H9 (cell line): ENCODE measurements around the gene MAML3. TPM values are rescaled to one million over a fixed set of nuclear protein-coding genes. Genes with fewer than 3 reads are reported as not detected.

Experiments
- DNase-seq: peaks from one replicate; pipeline ENCODE4 v3.0.0-alpha.2; 2017
- H2AFZ ChIP-seq: one replicate; pipeline ENCODE4 v1.6.1; 2013; ENCODE audit warnings: mild to moderate bottlenecking, low read length, control low read depth, moderate library complexity
- H2AK5ac ChIP-seq: 2 replicates; pipeline ENCODE4 v1.6.1; 2013; ENCODE audit warnings: low read length, control low read depth, mixed read lengths; ENCODE audit not compliant: insufficient read length
- H2BK120ac ChIP-seq: one replicate; pipeline ENCODE4 v1.6.1; 2013; ENCODE audit warnings: low read depth, mild to moderate bottlenecking, low read length, control low read depth, inconsistent platforms; ENCODE audit not compliant: poor library complexity, severe bottlenecking
- H2BK12ac ChIP-seq: 2 replicates; pipeline ENCODE4 v1.6.1; 2013; ENCODE audit warnings: low read length, control low read depth, mixed read lengths, low read depth; ENCODE audit not compliant: insufficient read length
- H2BK15ac ChIP-seq: 2 replicates; pipeline ENCODE4 v1.6.1; 2013; ENCODE audit warnings: low read depth, low read length, control low read depth
- H2BK20ac ChIP-seq: one replicate; pipeline ENCODE4 v1.6.1; 2013; ENCODE audit warnings: low read depth, mild to moderate bottlenecking, low read length, control low read depth, inconsistent platforms; ENCODE audit not compliant: poor library complexity, severe bottlenecking
- H2BK5ac ChIP-seq: 2 replicates; pipeline ENCODE4 v1.6.1; 2013; ENCODE audit warnings: low read length, control low read depth, mixed read lengths; ENCODE audit not compliant: insufficient read length
- H3K14ac ChIP-seq: 2 replicates; pipeline ENCODE4 v1.6.1; 2013; ENCODE audit warnings: low read length, control low read depth; ENCODE audit not compliant: insufficient read depth
- H3K18ac ChIP-seq: 2 replicates; pipeline ENCODE4 v1.6.1; 2013; ENCODE audit warnings: low read depth, mild to moderate bottlenecking, mixed read lengths, low read length, control low read depth; ENCODE audit not compliant: insufficient read length
- H3K23ac ChIP-seq: 2 replicates; pipeline ENCODE4 v1.6.1; 2013; ENCODE audit warnings: low read length, control low read depth, mixed read lengths, low read depth; ENCODE audit not compliant: insufficient read length
- H3K23me2 ChIP-seq: 2 replicates; pipeline ENCODE4 v1.6.1; 2013; ENCODE audit warnings: low read depth, mild to moderate bottlenecking, mixed read lengths, low read length, control low read depth; ENCODE audit not compliant: insufficient read length, poor library complexity, severe bottlenecking
- H3K27ac ChIP-seq: 2 replicates; pipeline ENCODE4 v1.5.1; 2013; ENCODE audit warnings: low read length, control low read depth, mixed read lengths, low read depth; ENCODE audit not compliant: insufficient read length
- H3K27me3 ChIP-seq: 2 replicates; pipeline ENCODE4 v1.6.1; 2013; ENCODE audit warnings: low read length, control low read depth, inconsistent platforms; ENCODE audit not compliant: insufficient read depth
- H3K4ac ChIP-seq: 2 replicates; pipeline ENCODE4 v1.6.1; 2013; ENCODE audit warnings: low read depth, mild to moderate bottlenecking, control low read depth, inconsistent platforms, low read length, moderate library complexity
- H3K4me1 ChIP-seq: 2 replicates; pipeline ENCODE4 v1.6.1; 2013; ENCODE audit warnings: low read length, control low read depth, inconsistent platforms; ENCODE audit not compliant: insufficient read depth
- H3K4me2 ChIP-seq: 2 replicates; pipeline ENCODE4 v1.6.1; 2013; ENCODE audit warnings: low read length, control low read depth, mixed read lengths; ENCODE audit not compliant: insufficient read length, insufficient read depth
- H3K56ac ChIP-seq: 2 replicates; pipeline ENCODE4 v1.6.1; 2013; ENCODE audit warnings: low read depth, mild to moderate bottlenecking, mixed read lengths, low read length, control low read depth; ENCODE audit not compliant: insufficient read length
- H3K79me1 ChIP-seq: 2 replicates; pipeline ENCODE4 v1.6.1; 2013; ENCODE audit warnings: low read depth, mild to moderate bottlenecking, moderate library complexity, low read length, control low read depth, inconsistent platforms; ENCODE audit not compliant: insufficient read depth, poor library complexity, severe bottlenecking
- H3K79me2 ChIP-seq: 2 replicates; pipeline ENCODE4 v1.6.1; 2013; ENCODE audit warnings: low read length, control low read depth, inconsistent platforms; ENCODE audit not compliant: insufficient read depth
- H3K9ac ChIP-seq: 2 replicates; pipeline ENCODE4 v1.6.1; 2013; ENCODE audit warnings: low read length, control low read depth, mixed read lengths; ENCODE audit not compliant: insufficient read length; ENCODE audit errors: extremely low read depth
- H3K9me3 ChIP-seq: one replicate; pipeline ENCODE4 v1.6.1; 2013; ENCODE audit warnings: low read depth, low read length, inconsistent platforms; ENCODE audit not compliant: control insufficient read depth
- H3T11ph ChIP-seq: one replicate; pipeline ENCODE4 v1.6.1; 2013; ENCODE audit warnings: mild to moderate bottlenecking, low read length, control low read depth, inconsistent platforms
- H4K20me1 ChIP-seq: one replicate; pipeline ENCODE4 v1.6.1; 2013; ENCODE audit not compliant: control insufficient read depth, insufficient read length, insufficient read depth
- H4K5ac ChIP-seq: 2 replicates; pipeline ENCODE4 v1.6.1; 2013; ENCODE audit warnings: low read depth, mild to moderate bottlenecking, mixed read lengths, low read length, control low read depth; ENCODE audit not compliant: insufficient read length
- H4K8ac ChIP-seq: replicated peaks from 2 replicates; pipeline ENCODE4 v1.6.1; 2013; ENCODE audit warnings: low read length, control low read depth, mixed read lengths, low read depth; ENCODE audit not compliant: insufficient read length
- H4K91ac ChIP-seq: 2 replicates; pipeline ENCODE4 v1.6.1; 2013; ENCODE audit warnings: low read depth, mild to moderate bottlenecking, moderate library complexity, mixed read lengths, low read length, control low read depth; ENCODE audit not compliant: insufficient read length
- H3K27ac Mint-ChIP-seq, 3 experiments: 2 replicates in 2 of 3; 3 replicates in 1 of 3; pipeline ENCODE4 v1.8.0; 2020 to 2021; ENCODE audit warnings: mixed read lengths in 3 of 3, mild to moderate bottlenecking in 1 of 3, moderate library complexity in 1 of 3
- H3K27me3 Mint-ChIP-seq: 2 replicates; pipeline ENCODE4 v1.8.0; 2021; ENCODE audit warnings: low read depth, mild to moderate bottlenecking, moderate library complexity, mixed read lengths
- H3K36me3 Mint-ChIP-seq, 3 experiments: 2 replicates in 2 of 3; 3 replicates in 1 of 3; pipeline ENCODE4 v1.8.0; 2020 to 2021; ENCODE audit warnings: low read depth in 3 of 3, mixed read lengths in 3 of 3; ENCODE audit not compliant: insufficient read depth in 1 of 3
- H3K4me1 Mint-ChIP-seq, 2 experiments: 2 replicates each; pipeline ENCODE4 v1.8.0; 2020; ENCODE audit warnings: mixed read lengths in 2 of 2
- H3K4me3 Mint-ChIP-seq, 2 experiments: 2 replicates in 1 of 2; 3 replicates in 1 of 2; pipeline ENCODE4 v1.8.0; 2020 to 2021; ENCODE audit warnings: mild to moderate bottlenecking in 2 of 2, mixed read lengths in 2 of 2, moderate library complexity in 1 of 2
- H3K9me3 Mint-ChIP-seq, 2 experiments: 2 replicates in 1 of 2; 3 replicates in 1 of 2; pipeline ENCODE4 v1.8.0; 2020; ENCODE audit warnings: mild to moderate bottlenecking in 2 of 2, mixed read lengths in 2 of 2, moderate library complexity in 1 of 2
- total RNA-seq: library from RNA; stranded (reverse); gene quantifications from 2 replicates; pipeline ENCODE4 v1.2.1, GENCODE V29; 2021
- TF ChIP-seq, protein P1 (sequence below): fragments of 200-600 bp; sonication (generic); conservative IDR thresholded peaks from 3 replicates; pipeline ENCODE4 v1.8.0; 2021; ENCODE audit warnings: antibody characterized with exemption, mild to moderate bottlenecking

MAML3 gene
- total RNA-seq, 1 experiment from 2014 or later: 3.9 TPM

DNA sequence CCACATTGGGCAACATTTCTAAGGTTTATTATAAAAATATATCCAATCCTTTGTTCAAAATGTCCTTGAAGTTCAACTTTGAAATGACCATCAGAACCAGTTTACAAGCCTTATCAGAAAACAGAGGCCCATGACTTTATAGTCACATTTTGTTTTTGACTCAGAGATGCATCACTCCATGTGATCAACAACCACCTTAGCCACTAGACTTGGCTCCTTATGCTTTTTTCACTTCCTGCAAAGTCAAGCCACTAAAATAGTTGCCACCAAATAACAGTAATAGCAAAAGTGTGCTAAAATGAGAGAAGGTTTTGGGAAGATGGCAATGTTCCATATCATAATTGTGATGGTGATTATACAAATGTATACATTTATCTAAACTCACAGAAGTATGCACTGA, 181.7 kb downstream of the MAML3 start:
- Histone ChIP-seq H2AK5ac (no peak overlapping the region), H4K8ac (no peak overlapping the region), H3K14ac (no peak overlapping the region), H2BK20ac (no peak overlapping the region), H2BK120ac (no peak overlapping the region), H3K9ac (no peak overlapping the region), H3K4me2 (no peak overlapping the region), H3K79me1 (no peaks in the 10 kb centered on the region), H3K23ac (no peak overlapping the region), H3K56ac (no peak overlapping the region), H2BK5ac (no peak overlapping the region), H4K5ac (no peak overlapping the region), H3K23me2 (no peaks in the 10 kb centered on the region), H3K27ac (no peak overlapping the region), H3K18ac (no peak overlapping the region), H3K9me3 (no peaks in the 10 kb centered on the region), H3K4ac (no peak overlapping the region), H3K79me2 (no peaks in the 10 kb centered on the region), H2AFZ (no peak overlapping the region), H4K20me1 (no peaks in the 10 kb centered on the region), H2BK12ac (no peak overlapping the region), H2BK15ac (no peak overlapping the region), H3K27me3 (peaks cover 51% of the 10 kb centered on the region), H4K91ac (no peak overlapping the region), H3T11ph (no peak overlapping the region), H3K4me1 (no peaks in the 10 kb centered on the region)
- no peak for DNase-seq
- Mint-ChIP-seq H3K27me3 (no peaks in the 10 kb centered on the region; the same call in none of the 2 replicates), H3K36me3 (no peaks in the 10 kb centered on the region), H3K27ac (no peak overlapping the region), H3K4me3 (no peak overlapping the region), H3K4me1 (peaks cover 2 to 4% of the 10 kb centered on the region in 2 experiments), H3K9me3 (no peaks in the 10 kb centered on the region)
- TF ChIP-seq, protein P1, sequence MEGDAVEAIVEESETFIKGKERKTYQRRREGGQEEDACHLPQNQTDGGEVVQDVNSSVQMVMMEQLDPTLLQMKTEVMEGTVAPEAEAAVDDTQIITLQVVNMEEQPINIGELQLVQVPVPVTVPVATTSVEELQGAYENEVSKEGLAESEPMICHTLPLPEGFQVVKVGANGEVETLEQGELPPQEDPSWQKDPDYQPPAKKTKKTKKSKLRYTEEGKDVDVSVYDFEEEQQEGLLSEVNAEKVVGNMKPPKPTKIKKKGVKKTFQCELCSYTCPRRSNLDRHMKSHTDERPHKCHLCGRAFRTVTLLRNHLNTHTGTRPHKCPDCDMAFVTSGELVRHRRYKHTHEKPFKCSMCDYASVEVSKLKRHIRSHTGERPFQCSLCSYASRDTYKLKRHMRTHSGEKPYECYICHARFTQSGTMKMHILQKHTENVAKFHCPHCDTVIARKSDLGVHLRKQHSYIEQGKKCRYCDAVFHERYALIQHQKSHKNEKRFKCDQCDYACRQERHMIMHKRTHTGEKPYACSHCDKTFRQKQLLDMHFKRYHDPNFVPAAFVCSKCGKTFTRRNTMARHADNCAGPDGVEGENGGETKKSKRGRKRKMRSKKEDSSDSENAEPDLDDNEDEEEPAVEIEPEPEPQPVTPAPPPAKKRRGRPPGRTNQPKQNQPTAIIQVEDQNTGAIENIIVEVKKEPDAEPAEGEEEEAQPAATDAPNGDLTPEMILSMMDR: no peak
